LNCAP (cell line): ENCODE measurements around the gene LHFPL4.

Source experiments
- CTCF ChIP-seq: fragments of 450-650 bp; IDR thresholded peaks from 2 replicates; pipeline ENCODE4 v1.5.1; 2017; ENCODE audit warnings: mild to moderate bottlenecking

Gene LHFPL4

DNA sequence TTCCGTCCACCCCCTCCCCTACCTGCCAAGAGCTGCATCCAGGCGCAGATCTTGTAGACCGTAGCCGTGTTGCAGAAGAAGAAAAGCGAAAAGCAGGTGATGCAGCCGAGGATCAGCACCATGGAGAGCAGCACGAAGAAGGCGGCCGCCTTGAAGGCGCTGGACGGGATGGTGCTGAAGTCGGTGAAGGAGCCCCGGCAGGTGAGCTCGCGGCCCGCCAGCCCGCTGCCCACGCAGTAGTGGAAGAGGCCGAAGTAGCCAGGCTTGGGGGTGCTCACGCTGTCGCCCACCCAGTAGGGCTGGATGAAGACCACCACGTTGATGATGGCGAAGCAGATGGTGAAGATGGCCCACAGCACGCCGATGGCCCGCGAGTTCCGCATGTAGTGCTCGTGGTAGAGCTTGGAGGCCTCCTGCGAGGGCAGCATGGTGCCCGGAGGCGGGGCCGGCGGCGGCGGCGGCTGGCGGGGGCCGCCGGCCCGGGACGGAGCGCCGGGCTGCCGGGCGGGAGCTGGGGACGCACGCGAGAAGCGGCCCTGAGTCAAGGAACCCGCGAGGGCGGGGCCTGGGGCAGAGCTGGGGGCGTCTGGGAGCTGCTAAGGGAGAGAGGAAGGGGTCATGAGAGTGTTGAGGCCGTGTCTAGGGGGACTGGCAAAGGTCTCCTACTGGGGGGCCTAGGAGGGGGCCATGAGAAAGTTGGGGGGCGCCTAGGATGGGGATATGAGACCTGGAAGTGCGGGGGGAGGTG is 1.2 kb downstream of the LHFPL4 start:
- no peak for TF ChIP-seq CTCF

GRCh38 chr3:9550999-9551398 is 2.6 kb downstream of the LHFPL4 start:
- no peak for TF ChIP-seq CTCF

DNA sequence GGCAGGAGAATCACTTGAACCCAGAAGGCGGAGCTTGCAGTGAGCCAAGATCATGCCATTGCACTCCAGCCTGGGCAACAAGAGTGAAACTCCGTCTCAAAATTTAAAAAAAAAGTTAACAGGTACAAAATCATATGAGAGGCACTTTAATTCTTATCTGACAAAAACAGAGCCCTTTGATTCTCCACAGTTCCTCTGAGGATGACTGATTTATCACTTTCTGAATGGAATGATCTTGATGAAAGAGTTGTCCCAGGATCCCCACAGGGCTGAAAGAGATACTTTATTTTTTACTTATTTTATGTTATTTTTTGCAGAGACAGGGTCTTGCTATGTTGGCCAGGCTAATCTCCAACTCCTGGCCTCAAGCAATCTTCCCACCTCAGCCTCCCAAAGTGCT is 4.0 kb downstream of the LHFPL4 start:
- no peak for TF ChIP-seq CTCF

DNA sequence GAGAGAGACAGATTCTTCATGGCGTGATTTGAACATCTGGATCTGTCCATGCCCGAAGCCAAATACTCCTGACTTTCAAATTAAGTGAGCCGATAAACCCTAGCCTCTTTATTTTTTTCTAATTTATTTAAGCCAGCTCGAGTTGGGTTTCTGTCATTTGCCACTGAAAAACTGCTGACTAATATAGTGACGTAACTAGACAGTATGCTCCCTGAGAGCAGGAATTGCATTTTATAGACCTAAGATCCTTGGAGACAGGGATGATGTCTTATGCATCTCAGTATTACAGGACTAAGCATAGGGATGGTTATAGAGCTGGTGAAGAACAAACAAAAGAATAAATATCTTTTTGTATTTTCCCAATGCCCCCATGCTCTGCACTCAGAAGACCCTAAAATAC is 4.6 kb downstream of the LHFPL4 start:
- no peak for TF ChIP-seq CTCF

GRCh38 chr3:9542182-9542581 is 11.4 kb downstream of the LHFPL4 start:
- no peak for TF ChIP-seq CTCF

- no peak for TF ChIP-seq CTCF
Observed at GRCh38 chr3:9536212-9536611, 17.4 kb downstream of the LHFPL4 start.

DNA sequence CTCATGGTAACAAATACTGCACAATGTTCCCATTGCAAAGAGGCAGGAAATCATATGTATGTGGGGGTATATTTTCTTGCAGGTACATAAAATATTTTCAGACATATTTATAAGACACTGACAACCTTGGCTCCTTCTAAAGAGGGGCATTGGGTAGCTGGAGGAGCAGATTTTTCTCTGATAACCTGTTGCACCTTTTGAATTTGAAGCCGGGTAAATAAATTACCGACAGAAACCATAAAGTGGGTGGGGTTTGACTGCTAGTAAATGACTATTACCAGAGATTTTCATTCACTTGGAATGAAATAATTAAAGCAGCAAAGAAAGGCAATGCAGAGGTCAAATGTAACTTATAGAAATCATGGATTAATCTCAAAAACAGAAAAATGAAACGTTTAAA is 19.2 kb downstream of the LHFPL4 start:
- no peak for TF ChIP-seq CTCF

DNA sequence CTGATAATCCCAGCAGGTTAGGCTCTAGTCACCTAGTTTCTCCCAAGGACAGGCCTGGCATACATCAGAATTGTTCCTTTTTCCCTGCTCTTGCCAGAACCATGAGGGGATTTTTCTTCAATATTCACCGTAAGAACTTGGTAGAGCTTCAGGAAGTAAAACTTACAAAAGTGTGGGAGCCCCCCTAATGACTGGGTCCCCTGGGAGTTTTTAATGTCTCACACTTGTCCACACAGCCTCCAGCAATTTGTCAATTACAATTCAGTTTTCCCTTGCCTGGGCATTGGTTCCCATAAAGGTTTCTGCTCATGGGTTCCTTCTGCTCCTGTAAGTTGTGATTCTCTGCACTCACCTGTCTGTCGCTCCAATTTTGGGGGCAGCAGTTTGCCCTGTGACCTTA is 28.5 kb downstream of the LHFPL4 start:
- TF ChIP-seq CTCF: no peak
